ENCODE data around the gene SLC26A1. TPM values are rescaled to one million over a fixed set of nuclear protein-coding genes. Genes with fewer than 3 reads are reported as not detected.

Gene SLC26A1
- total RNA-seq, 4 donors from 2014 or later, result 0.15 to 0.61 (median 0.19) TPM; not detected in 1

DNA sequence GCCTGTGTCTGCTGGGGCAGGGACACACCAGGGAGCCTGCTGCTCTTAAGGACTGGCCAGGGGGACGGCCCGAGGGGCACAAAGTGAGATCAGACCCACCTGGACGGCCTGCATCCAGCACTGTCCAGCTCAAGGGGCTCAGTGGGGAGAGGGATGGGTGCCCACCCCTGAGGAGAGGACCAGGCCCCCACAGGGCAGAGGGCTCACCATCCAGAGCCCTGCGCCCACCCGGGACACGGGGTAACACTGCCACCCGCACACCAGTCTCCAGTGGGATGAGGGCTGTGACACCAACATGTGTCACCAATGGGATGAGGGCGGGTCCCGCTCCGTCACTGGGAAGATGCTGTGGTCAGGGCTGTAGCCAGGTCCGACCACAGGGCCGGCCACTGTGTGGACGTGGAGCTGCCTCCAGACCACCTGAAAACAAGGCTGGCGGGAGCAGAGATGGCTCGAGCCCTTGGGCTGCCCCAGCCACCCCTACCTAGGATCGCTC, 33.0 kb downstream of the SLC26A1 start:
- no peak overlapping the region for H3K4me3 ChIP-seq (ENCODE audit: low read depth, poor library complexity, severe bottlenecking)
- 87 to 92% methylated on average over 10 to 12 of the region's 16 CpGs for WGBS, 2 donors
- intact Hi-C loops (cut with DNase I; ENCODE audit: low total_unique reads), result no loop called here
- no peak for DNase-seq (ENCODE audit: low spot score in 2 of 2)
- TF ChIP-seq POLR2A (IDR thresholded peaks at IDR 0.05) (no peak), CTCF (IDR thresholded peaks at IDR 0.05) (no peak)

DNA sequence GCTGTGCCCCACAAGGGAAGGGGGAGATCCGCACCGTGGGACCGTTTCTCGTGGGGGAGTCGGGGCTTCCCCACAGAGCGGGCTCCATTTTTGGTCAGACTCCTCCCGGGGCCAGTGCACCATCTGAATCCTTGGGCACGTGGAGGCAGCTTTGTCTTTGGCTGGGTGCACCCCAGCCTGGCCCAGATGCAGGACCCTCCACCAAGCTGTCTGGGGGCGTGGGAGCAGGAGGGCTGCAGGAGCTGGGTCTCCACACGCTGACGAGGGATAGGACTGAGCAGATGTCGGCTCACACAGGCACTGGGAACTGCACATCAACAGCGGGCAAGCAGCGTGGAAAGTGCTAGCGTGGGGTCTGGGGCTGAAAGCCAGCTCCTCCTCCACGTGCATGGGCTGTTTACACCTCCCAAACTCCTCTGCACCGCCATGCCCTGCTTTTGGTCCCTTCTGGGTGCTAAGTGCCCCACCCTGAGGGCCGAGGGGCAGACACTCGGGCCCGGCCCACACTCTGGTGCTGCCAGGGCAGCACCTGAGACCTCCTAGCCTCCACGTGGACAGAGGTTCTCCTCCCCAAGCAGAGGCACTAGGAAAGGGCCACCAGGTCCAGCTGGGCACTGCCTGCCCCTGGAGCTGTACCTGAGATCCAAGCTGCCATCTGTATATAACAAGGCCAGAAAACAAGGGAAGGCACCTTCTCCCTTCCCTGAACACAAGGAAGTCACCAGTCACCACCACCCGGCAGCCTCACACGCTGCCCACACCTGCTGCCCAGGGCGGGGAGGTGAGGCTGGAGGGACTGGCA, 33.7 kb downstream of the SLC26A1 start:
- no peak for TF ChIP-seq POLR2A (IDR thresholded peaks at IDR 0.05)
- no peak for TF ChIP-seq CTCF (IDR thresholded peaks at IDR 0.05)
- intact Hi-C loops (cut with DNase I; ENCODE audit: low total_unique reads), result no loop called here
- DNase-seq (ENCODE audit: low spot score in 2 of 2), result peak in 1 of 2 donors; percentile 78
- WGBS, 2 donors, result 80 to 87% methylated on average over 18 to 24 of the region's 24 CpGs
- H3K4me3 ChIP-seq (ENCODE audit: low read depth, poor library complexity, severe bottlenecking), result no peak overlapping the region

GRCh38 chr4:958696-959337, 34.4 kb downstream of the SLC26A1 start:
- no peak for TF ChIP-seq CTCF (IDR thresholded peaks at IDR 0.05)
- no peak for TF ChIP-seq POLR2A (IDR thresholded peaks at IDR 0.05)
- no peak overlapping the region for H3K4me3 ChIP-seq (ENCODE audit: low read depth, poor library complexity, severe bottlenecking)
- intact Hi-C loops (cut with DNase I; ENCODE audit: low total_unique reads), result no loop called here
- DNase-seq (ENCODE audit: low spot score in 2 of 2), result peak in 1 of 2 donors; percentile 79
- WGBS, 2 donors, result 83 to 88% methylated on average over 17 of the region's 17 CpGs

DNA sequence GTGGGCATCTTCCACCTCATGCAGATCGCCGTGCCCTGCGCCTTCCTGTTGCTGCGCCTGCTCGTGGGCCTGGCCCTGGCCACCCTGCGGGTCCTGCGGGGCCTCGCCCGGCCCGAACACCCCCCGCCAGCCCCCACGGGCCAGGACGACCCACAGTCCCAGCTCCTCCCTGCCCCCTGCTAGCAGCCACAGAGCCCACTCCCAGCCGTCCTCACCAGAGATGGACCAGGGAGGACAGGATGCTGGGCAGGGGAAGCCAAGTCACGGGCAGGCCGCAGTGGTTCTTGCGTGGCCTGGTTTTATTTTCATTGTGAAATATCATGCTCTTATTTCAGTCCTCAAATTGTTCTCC, 34.9 kb downstream of the SLC26A1 start:
- no peak overlapping the region for H3K4me3 ChIP-seq (ENCODE audit: low read depth, poor library complexity, severe bottlenecking)
- TF ChIP-seq CTCF (IDR thresholded peaks at IDR 0.05), result no peak
- no peak for TF ChIP-seq POLR2A (IDR thresholded peaks at IDR 0.05)
- peak in 1 of 2 donors; percentile 82 for DNase-seq (ENCODE audit: low spot score in 2 of 2)
- intact Hi-C loops (cut with DNase I; ENCODE audit: low total_unique reads), result no loop called here
- 96% methylated on average over 4 to 17 of the region's 17 CpGs for WGBS, 2 donors

DNA sequence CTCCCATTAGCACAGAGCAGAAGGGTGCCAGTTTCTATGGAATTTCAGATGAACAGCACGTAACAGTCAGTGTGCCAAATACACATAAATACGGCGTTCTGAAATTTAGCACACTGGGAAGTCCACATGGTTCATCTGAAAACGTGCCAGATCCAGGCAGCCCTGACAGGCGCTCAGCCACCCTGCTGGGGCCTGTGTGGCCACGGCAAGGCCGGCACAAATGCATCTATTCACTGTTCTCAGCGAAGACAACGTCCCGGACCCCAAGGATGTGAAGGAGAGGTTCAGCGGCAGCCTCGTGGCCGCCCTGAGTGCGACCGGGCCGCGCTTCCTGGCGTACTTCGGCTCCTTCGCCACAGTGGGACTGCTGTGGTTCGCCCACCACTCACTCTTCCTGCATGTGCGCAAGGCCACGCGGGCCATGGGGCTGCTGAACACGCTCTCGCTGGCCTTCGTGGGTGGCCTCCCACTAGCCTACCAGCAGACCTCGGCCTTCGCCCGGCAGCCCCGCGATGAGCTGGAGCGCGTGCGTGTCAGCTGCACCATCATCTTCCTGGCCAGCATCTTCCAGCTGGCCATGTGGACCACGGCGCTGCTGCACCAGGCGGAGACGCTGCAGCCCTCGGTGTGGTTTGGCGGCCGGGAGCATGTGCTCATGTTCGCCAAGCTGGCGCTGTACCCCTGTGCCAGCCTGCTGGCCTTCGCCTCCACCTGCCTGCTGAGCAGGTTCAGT, 35.5 kb downstream of the SLC26A1 start:
- peak in 1 of 2 donors; percentile 78 for DNase-seq (ENCODE audit: low spot score in 2 of 2)
- WGBS, 2 donors, result 94% methylated on average over 35 to 39 of the region's 45 CpGs
- TF ChIP-seq CTCF (IDR thresholded peaks at IDR 0.05) (no peak), POLR2A (IDR thresholded peaks at IDR 0.05) (no peak)
- H3K4me3 ChIP-seq (ENCODE audit: low read depth, poor library complexity, severe bottlenecking), result no peak overlapping the region
- intact Hi-C loops (cut with DNase I; ENCODE audit: low total_unique reads), result no loop called here

All from lower leg skin (tissue), 4 donors.